ENCODE data around the gene DIP2B. TPM values are rescaled to one million over a fixed set of nuclear protein-coding genes. Genes with fewer than 3 reads are reported as not detected.

DIP2B gene
- total RNA-seq, 2 experiments from 2014 or later: 29.2 to 29.4 TPM

GRCh38 chr12:50636505-50636904, 131.7 kb downstream of the DIP2B start:
- Mint-ChIP-seq H3K4me1 (peaks cover 41% of the 10 kb centered on the region), H3K27me3 (no peaks in the 10 kb centered on the region), H3K27ac (no peak overlapping the region), H3K4me3 (no peak overlapping the region), H3K9me3 (ENCODE audit: low read depth) (no peaks in the 10 kb centered on the region), H3K36me3 (ENCODE audit: low read depth) (peaks cover 12% of the 10 kb centered on the region)
- ChIA-PET POLR2A (no interaction called here), CTCF (interaction anchor here (1.0 to 2.2 kb wide), 3 partner anchors 15 to 130 kb away, joined by 3 to 6 read pairs (median 4); no protein-coding TSS in a partner anchor)
- intact Hi-C loops (cut with DNase I, micrococcal nuclease): loop anchor here in 1 of 2 experiments (5.0 kb wide), 1 partner anchor 39 kb away; no protein-coding TSS in a partner anchor
- no peak for ATAC-seq
- DNase-seq: no peak

- POLR2A ChIA-PET: interaction anchor here (0.6 to 1.0 kb wide), 2 partner anchors 126 to 133 kb away, joined by 4 to 5 read pairs; partner anchors contain the start of gene DIP2B
- ATAC-seq: peak; percentile 42
- no peaks in the 10 kb centered on the region for H3K27me3 Mint-ChIP-seq
- intact Hi-C loops (cut with DNase I, micrococcal nuclease): loop anchor here (1.0 to 5.0 kb wide), 3 partner anchors 41 to 134 kb away; partner anchors contain the start of gene DIP2B (in 2 of the 2)
- peaks cover 44% of the 10 kb centered on the region for H3K4me1 Mint-ChIP-seq
- H3K36me3 Mint-ChIP-seq (ENCODE audit: low read depth): peaks cover 17% of the 10 kb centered on the region
- DNase-seq: no peak
- no peak overlapping the region for H3K4me3 Mint-ChIP-seq
- H3K9me3 Mint-ChIP-seq (ENCODE audit: low read depth): no peaks in the 10 kb centered on the region
- CTCF ChIA-PET: interaction anchor here (0.5 to 4.0 kb wide), 29 partner anchors 10 to 909 kb away, joined by 3 to 62 read pairs (median 4); partner anchors contain the start of gene DIP2B
- peak overlapping the region; percentile 49 for H3K27ac Mint-ChIP-seq
Measured at GRCh38 chr12:50637870-50638481, 133.2 kb downstream of the DIP2B start.

GRCh38 chr12:50638482-50638880, 133.7 kb downstream of the DIP2B start:
- no peak overlapping the region for H3K4me3 Mint-ChIP-seq

GRCh38 chr12:50639721-50640120, 134.9 kb downstream of the DIP2B start:
- Mint-ChIP-seq H3K36me3 (ENCODE audit: low read depth) (peaks cover 16% of the 10 kb centered on the region), H3K27ac (no peak overlapping the region), H3K27me3 (no peaks in the 10 kb centered on the region), H3K4me1 (peaks cover 37% of the 10 kb centered on the region), H3K9me3 (ENCODE audit: low read depth) (no peaks in the 10 kb centered on the region), H3K4me3 (no peak overlapping the region)
- CTCF ChIA-PET: interaction anchor here (1.1 to 4.0 kb wide), 6 partner anchors 102 to 136 kb away, joined by 3 to 62 read pairs (median 10); partner anchors contain the start of gene DIP2B
- intact Hi-C loops (cut with DNase I, micrococcal nuclease): loop anchor here in 1 of 2 experiments (5.0 kb wide), 1 partner anchor 42 kb away; no protein-coding TSS in a partner anchor
- no peak for DNase-seq
- POLR2A ChIA-PET: interaction anchor here (1.1 kb wide), 1 partner anchor 135 kb away, joined by 5 read pairs; the partner anchor contains the start of gene DIP2B
- peak; percentile 49 for ATAC-seq

More at GRCh38 chr12:50638482-50638880, 133.7 kb downstream of the DIP2B start:
- ATAC-seq (no peak), DNase-seq (no peak)
- ChIA-PET CTCF (interaction anchor here (0.5 to 4.0 kb wide), 29 partner anchors 9 to 909 kb away, joined by 3 to 62 read pairs (median 4); partner anchors contain the start of gene DIP2B), POLR2A (interaction anchor here (0.6 to 1.0 kb wide), 2 partner anchors 127 to 134 kb away, joined by 4 to 5 read pairs; partner anchors contain the start of gene DIP2B)
- H3K9me3 Mint-ChIP-seq (ENCODE audit: low read depth): no peaks in the 10 kb centered on the region
- H3K27me3 Mint-ChIP-seq: no peaks in the 10 kb centered on the region
- intact Hi-C loops (cut with DNase I, micrococcal nuclease): loop anchor here (1.0 to 5.0 kb wide), 3 partner anchors 41 to 134 kb away; partner anchors contain the start of gene DIP2B (in 2 of the 2)
- H3K27ac Mint-ChIP-seq: no peak overlapping the region
- peaks cover 16% of the 10 kb centered on the region for H3K36me3 Mint-ChIP-seq (ENCODE audit: low read depth)
- H3K4me1 Mint-ChIP-seq: peaks cover 44% of the 10 kb centered on the region

DNA sequence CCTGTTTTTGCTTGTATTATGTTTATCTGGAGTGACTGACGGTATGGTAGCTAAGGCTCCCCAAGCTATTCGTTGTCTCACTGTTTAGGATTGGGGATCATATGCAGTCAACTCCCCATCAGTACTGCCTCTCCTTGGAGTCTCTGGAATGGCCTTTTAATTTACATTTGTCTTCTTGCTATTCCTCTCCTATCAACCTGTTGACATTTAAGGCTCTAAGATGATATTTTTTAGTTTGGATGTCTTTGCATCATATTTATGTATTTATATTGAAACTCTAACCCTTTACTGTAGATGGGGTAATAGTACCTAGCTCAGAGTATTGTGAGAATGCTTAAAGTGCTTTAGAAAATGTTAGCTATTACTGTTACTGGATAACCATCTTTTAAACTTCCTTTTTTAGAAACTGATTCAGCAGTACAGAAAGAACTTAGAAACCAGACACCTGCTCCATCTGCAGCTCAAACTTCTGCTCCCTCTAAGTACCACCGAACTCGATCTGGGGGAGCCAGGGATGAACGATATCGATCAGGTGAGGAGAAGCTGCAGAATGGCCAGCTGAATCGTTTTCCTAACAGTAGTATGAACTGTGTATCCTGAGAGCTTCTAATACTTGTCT, 135.6 kb downstream of the DIP2B start:
- DNase-seq (no peak), ATAC-seq (no peak)
- intact Hi-C loops (cut with DNase I, micrococcal nuclease): no loop called here
- H3K9me3 Mint-ChIP-seq (ENCODE audit: low read depth): no peaks in the 10 kb centered on the region
- H3K4me3 Mint-ChIP-seq: no peak overlapping the region
- H3K4me1 Mint-ChIP-seq: peaks cover 33% of the 10 kb centered on the region
- ChIA-PET CTCF (interaction anchor here (0.6 to 4.0 kb wide), 10 partner anchors 20 to 529 kb away, joined by 3 to 62 read pairs (median 4); partner anchors contain the start of genes COX14 and DIP2B), POLR2A (interaction anchor here (0.6 to 1.1 kb wide), 2 partner anchors 136 to 586 kb away, joined by 3 to 5 read pairs; partner anchors contain the start of gene DIP2B)
- H3K27ac Mint-ChIP-seq: no peak overlapping the region
- H3K36me3 Mint-ChIP-seq (ENCODE audit: low read depth): peaks cover 16% of the 10 kb centered on the region
- no peaks in the 10 kb centered on the region for H3K27me3 Mint-ChIP-seq

DNA sequence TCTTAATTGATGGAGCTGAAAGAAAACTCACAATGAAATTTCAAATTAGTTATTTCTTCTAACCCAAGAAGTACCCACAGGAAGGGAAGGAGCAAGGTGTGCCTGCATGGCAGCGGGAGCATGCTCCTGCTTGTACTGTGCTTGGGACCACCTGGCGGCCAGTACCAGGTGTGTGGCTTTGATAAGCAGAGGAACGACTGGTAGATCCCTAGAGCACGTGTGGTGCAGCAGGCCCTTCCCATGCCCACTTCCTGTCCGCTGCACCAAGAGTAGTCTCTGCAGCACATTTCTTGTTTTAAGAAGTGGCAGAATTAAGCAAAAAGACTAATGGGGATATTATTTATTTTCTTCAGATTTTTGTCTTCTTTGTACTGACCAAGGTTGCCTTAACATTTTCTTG, 136.8 kb downstream of the DIP2B start:
- CTCF ChIA-PET: interaction anchor here (0.6 to 4.0 kb wide), 5 partner anchors 12 to 278 kb away, joined by 3 to 58 read pairs (median 3); no protein-coding TSS in a partner anchor
- Mint-ChIP-seq H3K27me3 (no peaks in the 10 kb centered on the region), H3K4me1 (peaks cover 24% of the 10 kb centered on the region), H3K36me3 (ENCODE audit: low read depth) (peaks cover 16% of the 10 kb centered on the region), H3K9me3 (ENCODE audit: low read depth) (no peaks in the 10 kb centered on the region), H3K27ac (peak overlapping the region; percentile 6), H3K4me3 (no peak overlapping the region)
- ATAC-seq: no peak
- POLR2A ChIA-PET: no interaction called here
- intact Hi-C loops (cut with DNase I, micrococcal nuclease): no loop called here
- peak; percentile 16 for DNase-seq

DNA sequence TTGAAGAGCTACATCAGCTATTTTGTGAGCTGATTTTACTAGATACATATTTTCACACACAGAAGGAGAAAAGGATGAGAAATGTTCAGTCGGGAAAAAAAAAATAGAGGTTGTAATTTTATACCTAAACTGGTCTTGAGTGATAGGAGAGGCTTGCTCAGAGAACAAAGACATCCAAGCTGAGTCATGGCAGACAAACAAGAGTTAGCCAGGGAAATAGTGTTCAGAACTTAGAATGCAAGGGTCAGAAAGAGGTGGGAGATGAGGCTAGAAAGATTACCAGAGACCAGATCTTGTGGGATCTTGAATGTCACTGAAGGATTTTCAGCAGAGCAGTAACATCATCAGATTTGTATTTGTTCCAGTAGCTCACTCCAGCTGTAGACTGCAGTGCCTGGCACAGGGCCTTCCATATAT, 137.3 kb downstream of the DIP2B start:
- intact Hi-C loops (cut with DNase I, micrococcal nuclease): no loop called here
- no peak for ATAC-seq

DNA sequence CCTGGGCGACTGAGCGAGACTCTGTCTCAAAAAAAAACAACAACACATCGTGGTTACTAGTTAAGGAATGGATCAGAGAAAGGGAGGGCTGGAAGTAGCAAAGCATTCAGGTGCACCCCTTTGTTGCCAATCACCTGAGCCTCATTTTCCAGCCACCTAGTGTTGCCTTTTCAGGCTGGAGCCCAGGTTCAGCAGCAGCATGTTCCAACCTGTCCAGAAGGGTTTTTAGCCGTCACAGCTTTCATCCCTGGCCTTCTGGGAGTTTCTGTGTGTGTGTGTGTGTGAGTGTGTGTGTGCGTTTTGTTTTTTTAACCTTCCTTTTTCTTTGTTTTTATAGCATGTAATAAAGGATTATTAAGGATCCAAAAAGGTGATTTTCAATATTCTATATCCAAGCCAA, 138.0 kb downstream of the DIP2B start:
- Mint-ChIP-seq H3K9me3 (ENCODE audit: low read depth) (no peaks in the 10 kb centered on the region), H3K27ac (no peak overlapping the region), H3K36me3 (ENCODE audit: low read depth) (peaks cover 16% of the 10 kb centered on the region), H3K4me3 (no peak overlapping the region), H3K4me1 (peaks cover 14% of the 10 kb centered on the region), H3K27me3 (no peaks in the 10 kb centered on the region)
- no peak for ATAC-seq
- DNase-seq: no peak
- CTCF ChIA-PET: interaction anchor here (0.7 to 1.5 kb wide), 4 partner anchors 9 to 305 kb away, joined by 3 to 12 read pairs (median 4); partner anchors contain the start of gene DIP2B
- POLR2A ChIA-PET: no interaction called here
- intact Hi-C loops (cut with DNase I, micrococcal nuclease): no loop called here

More for the DNA sequence above, 137.3 kb downstream of the DIP2B start:
- no peak for DNase-seq
- H3K27ac Mint-ChIP-seq: no peak overlapping the region
- no peaks in the 10 kb centered on the region for H3K9me3 Mint-ChIP-seq (ENCODE audit: low read depth)
- H3K4me3 Mint-ChIP-seq: no peak overlapping the region
- no peaks in the 10 kb centered on the region for H3K27me3 Mint-ChIP-seq
- ChIA-PET POLR2A (interaction anchor here (0.7 kb wide), 1 partner anchor 1018 kb away, joined by 6 read pairs; no protein-coding TSS in a partner anchor), CTCF (interaction anchor here (0.6 to 1.1 kb wide), 3 partner anchors 12 to 279 kb away, joined by 3 to 5 read pairs (median 3); no protein-coding TSS in a partner anchor)
- H3K36me3 Mint-ChIP-seq (ENCODE audit: low read depth): peaks cover 16% of the 10 kb centered on the region
- H3K4me1 Mint-ChIP-seq: peaks cover 21% of the 10 kb centered on the region

- Mint-ChIP-seq H3K4me1 (peaks cover 2% of the 10 kb centered on the region), H3K27ac (no peak overlapping the region), H3K4me3 (no peak overlapping the region), H3K36me3 (ENCODE audit: low read depth) (peaks cover 4% of the 10 kb centered on the region), H3K9me3 (ENCODE audit: low read depth) (no peaks in the 10 kb centered on the region), H3K27me3 (no peaks in the 10 kb centered on the region)
- ChIA-PET CTCF (no interaction called here), POLR2A (no interaction called here)
- DNase-seq (no peak), ATAC-seq (no peak)
- intact Hi-C loops (cut with DNase I, micrococcal nuclease): no loop called here
Measured at GRCh38 chr12:50647031-50647430, 142.2 kb downstream of the DIP2B start.

DNA sequence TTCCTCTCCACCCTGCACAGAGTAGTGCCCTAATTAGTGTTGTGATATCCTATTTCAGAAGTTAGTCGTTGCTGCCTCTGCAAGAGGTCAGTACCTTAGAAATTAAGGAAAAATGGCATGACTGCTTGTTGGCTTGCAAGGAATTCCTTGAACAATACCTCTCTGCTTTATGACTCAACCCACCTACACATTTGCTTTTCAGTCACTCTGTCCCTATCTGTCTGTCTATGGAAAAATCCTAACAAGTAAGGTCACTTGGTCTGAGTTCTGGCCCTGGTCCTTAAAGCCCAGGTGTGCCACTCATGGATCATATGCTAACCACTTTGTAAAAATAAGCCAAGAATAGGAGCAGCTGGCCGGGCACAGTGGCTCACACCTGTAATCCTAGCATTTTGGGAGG, 142.7 kb downstream of the DIP2B start:
- no peak for ATAC-seq
- ChIA-PET CTCF (interaction anchor here (0.5 to 0.7 kb wide), 2 partner anchors 9 to 125 kb away, joined by 3 read pairs; no protein-coding TSS in a partner anchor), POLR2A (no interaction called here)
- intact Hi-C loops (cut with DNase I, micrococcal nuclease): no loop called here
- Mint-ChIP-seq H3K36me3 (ENCODE audit: low read depth) (peaks cover 2% of the 10 kb centered on the region), H3K9me3 (ENCODE audit: low read depth) (no peaks in the 10 kb centered on the region), H3K4me1 (peaks cover 2% of the 10 kb centered on the region), H3K27me3 (no peaks in the 10 kb centered on the region), H3K27ac (no peak overlapping the region), H3K4me3 (no peak overlapping the region)
- DNase-seq: no peak

- no peaks in the 10 kb centered on the region for H3K27me3 Mint-ChIP-seq
- CTCF ChIA-PET: no interaction called here
Measured at GRCh38 chr12:50650285-50650684, 145.5 kb downstream of the DIP2B start.

More at GRCh38 chr12:50650285-50650684, 145.5 kb downstream of the DIP2B start:
- peaks cover 7% of the 10 kb centered on the region for H3K4me1 Mint-ChIP-seq
- ATAC-seq (no peak), DNase-seq (no peak)
- POLR2A ChIA-PET: no interaction called here
- H3K36me3 Mint-ChIP-seq (ENCODE audit: low read depth): no peaks in the 10 kb centered on the region
- intact Hi-C loops (cut with DNase I, micrococcal nuclease): no loop called here
- peak overlapping the region; percentile 13 for H3K27ac Mint-ChIP-seq
- no peaks in the 10 kb centered on the region for H3K9me3 Mint-ChIP-seq (ENCODE audit: low read depth)
- H3K4me3 Mint-ChIP-seq: no peak overlapping the region
